ENCODE measurements around the gene SH3BP2. TPM values are rescaled to one million over a fixed set of nuclear protein-coding genes. Genes with fewer than 3 reads are reported as not detected.
"Not testable (repeated sequence)": the region's sequence is repeated elsewhere in the genome, so short reads cannot be mapped to it uniquely, and the experiment has no call there.

SH3BP2 gene
- total RNA-seq, 4 donors from 2014 or later: 29.6 to 43.5 (median 36.7) TPM

GRCh38 chr4:2767046-2767704 lies 25.7 kb upstream of the SH3BP2 start:
- Histone ChIP-seq H3K27ac (no peak overlapping the region), H3K27me3 (no peaks in the 10 kb centered on the region), H3K4me1 (peaks cover 4 to 8% of the 10 kb centered on the region in 2 donors), H3K4me3 (replicated peaks in 1 of 3) (no peak overlapping the region), H3K9me3 (no peaks in the 10 kb centered on the region), H3K36me3 (no peaks in the 10 kb centered on the region)
- intact Hi-C loops (cut with DNase I): no loop called here
- DNase-seq: no peak
- WGBS, 2 donors: 85 to 90% methylated on average over 5 of the region's 5 CpGs
- TF ChIP-seq POLR2A (IDR thresholded peaks at IDR 0.05): no peak
- no peak for TF ChIP-seq CTCF (IDR thresholded peaks at IDR 0.05)

GRCh38 chr4:2767705-2768074 lies 25.2 kb upstream of the SH3BP2 start:
- Histone ChIP-seq H3K4me3 (replicated peaks in 1 of 3) (no peak overlapping the region), H3K27ac (no peak overlapping the region), H3K27me3 (no peaks in the 10 kb centered on the region), H3K9me3 (no peaks in the 10 kb centered on the region), H3K36me3 (no peaks in the 10 kb centered on the region), H3K4me1 (peaks cover 4 to 8% of the 10 kb centered on the region in 2 donors)
- WGBS, 2 donors: 81 to 85% methylated on average over 6 to 11 of the region's 11 CpGs
- intact Hi-C loops (cut with DNase I): no loop called here
- no peak for DNase-seq
- TF ChIP-seq POLR2A (IDR thresholded peaks at IDR 0.05): no peak
- TF ChIP-seq CTCF (IDR thresholded peaks at IDR 0.05): no peak

GRCh38 chr4:2768124-2768523 lies 24.8 kb upstream of the SH3BP2 start:
- 90 to 91% methylated on average over 9 of the region's 9 CpGs for WGBS, 2 donors
- Histone ChIP-seq H3K36me3 (no peaks in the 10 kb centered on the region), H3K4me3 (replicated peaks in 1 of 3) (no peak overlapping the region), H3K9me3 (no peaks in the 10 kb centered on the region), H3K27ac (no peak overlapping the region), H3K27me3 (no peaks in the 10 kb centered on the region), H3K4me1 (peaks cover 4 to 8% of the 10 kb centered on the region in 2 donors)
- intact Hi-C loops (cut with DNase I): no loop called here
- no peak for DNase-seq
- TF ChIP-seq CTCF (IDR thresholded peaks at IDR 0.05) (no peak), POLR2A (IDR thresholded peaks at IDR 0.05) (no peak)

- WGBS, 2 donors: 42 to 51% methylated on average over 10 to 14 of the region's 15 CpGs
- H3K27ac ChIP-seq: no peak overlapping the region
- no peak for TF ChIP-seq POLR2A (IDR thresholded peaks at IDR 0.05)
- TF ChIP-seq CTCF (IDR thresholded peaks at IDR 0.05): no peak
- no peak for DNase-seq
- no peaks in the 10 kb centered on the region for H3K36me3 ChIP-seq
- H3K4me3 ChIP-seq (replicated peaks in 1 of 3): no peak overlapping the region
- H3K9me3 ChIP-seq: no peaks in the 10 kb centered on the region
- no peaks in the 10 kb centered on the region for H3K27me3 ChIP-seq
- H3K4me1 ChIP-seq: peaks cover 4% of the 10 kb centered on the region in 2 donors
- intact Hi-C loops (cut with DNase I): no loop called here
Observed at GRCh38 chr4:2768921-2769336, 24.0 kb upstream of the SH3BP2 start.

- intact Hi-C loops (cut with DNase I): no loop called here
- Histone ChIP-seq H3K27me3 (no peaks in the 10 kb centered on the region), H3K27ac (no peak overlapping the region), H3K36me3 (no peaks in the 10 kb centered on the region), H3K4me1 (no peaks in the 10 kb centered on the region), H3K4me3 (replicated peaks in 1 of 3) (no peak overlapping the region), H3K9me3 (no peaks in the 10 kb centered on the region)
- 90 to 98% methylated on average over 3 of the region's 3 CpGs for WGBS, 2 donors
- DNase-seq: no peak
- TF ChIP-seq POLR2A (IDR thresholded peaks at IDR 0.05) (no peak), CTCF (IDR thresholded peaks at IDR 0.05) (no peak)
Observed at GRCh38 chr4:2771264-2771663, 21.6 kb upstream of the SH3BP2 start.

GRCh38 chr4:2780643-2781042 lies 12.2 kb upstream of the SH3BP2 start:
- H3K4me1 ChIP-seq; DNase-seq; H3K27ac ChIP-seq; H3K27me3 ChIP-seq; H3K4me3 ChIP-seq (replicated peaks in 1 of 3); H3K9me3 ChIP-seq; H3K36me3 ChIP-seq; intact Hi-C loops (cut with DNase I): not testable (repeated sequence)
- WGBS, 2 donors: 94 to 95% methylated on average over 5 of the region's 5 CpGs
